Endodermal cell (in vitro differentiated cells): ENCODE measurements around the gene ZNF423. TPM values are rescaled to one million over a fixed set of nuclear protein-coding genes. Genes with fewer than 3 reads are reported as not detected.
A peak's percentile ranks its signal among the peaks of the same experiment; 100 is the strongest.

Experiments used
- DNase-seq: peaks from one replicate; pipeline ENCODE4 v3.0.0-alpha.2; 2017
- H3K27ac ChIP-seq: 2 replicates; pipeline ENCODE4 v1.5.1; 2013; ENCODE audit warnings: mild to moderate bottlenecking, low read depth, low read length, moderate library complexity
- H3K27me3 ChIP-seq: 2 replicates; pipeline ENCODE4 v1.6.1; 2013; ENCODE audit warnings: mild to moderate bottlenecking, low read length, moderate library complexity; ENCODE audit not compliant: insufficient read depth, control insufficient read depth, poor library complexity, severe bottlenecking
- H3K36me3 ChIP-seq: 2 replicates; pipeline ENCODE4 v1.7.0; 2013; ENCODE audit warnings: mild to moderate bottlenecking, low read length, moderate library complexity; ENCODE audit not compliant: control insufficient read depth, insufficient read depth
- H3K4me1 ChIP-seq: one replicate; pipeline ENCODE4 v1.7.0; 2013; ENCODE audit warnings: low read length; ENCODE audit not compliant: control insufficient read depth, insufficient read depth
- H3K4me3 ChIP-seq: 2 replicates; pipeline ENCODE4 v1.5.1; 2013; ENCODE audit warnings: mild to moderate bottlenecking, low read length, moderate library complexity
- H3K9ac ChIP-seq: 2 replicates; pipeline ENCODE4 v1.6.1; 2013; ENCODE audit warnings: mild to moderate bottlenecking, low read length, moderate library complexity; ENCODE audit not compliant: poor library complexity, severe bottlenecking; ENCODE audit errors: extremely low read depth
- H3K9me3 ChIP-seq: 2 replicates; pipeline ENCODE4 v1.6.1; 2013; ENCODE audit warnings: mild to moderate bottlenecking, low read length, moderate library complexity; ENCODE audit not compliant: control insufficient read depth
- H3K27ac Mint-ChIP-seq: 2 replicates; pipeline ENCODE4 v1.8.0; 2020; ENCODE audit warnings: mixed read lengths
- H3K27me3 Mint-ChIP-seq: 2 replicates; pipeline ENCODE4 v1.8.0; 2021; ENCODE audit warnings: mild to moderate bottlenecking, mixed read lengths; ENCODE audit not compliant: insufficient read depth
- H3K36me3 Mint-ChIP-seq: 2 replicates; pipeline ENCODE4 v1.8.0; 2020; ENCODE audit warnings: low read depth, mixed read lengths
- H3K4me1 Mint-ChIP-seq: 2 replicates; pipeline ENCODE4 v1.8.0; 2020; ENCODE audit warnings: mixed read lengths
- H3K4me3 Mint-ChIP-seq: 2 replicates; pipeline ENCODE4 v1.8.0; 2020; ENCODE audit warnings: mild to moderate bottlenecking, moderate library complexity, mixed read lengths
- H3K9me3 Mint-ChIP-seq: 2 replicates; pipeline ENCODE4 v1.8.0; 2020; ENCODE audit warnings: mild to moderate bottlenecking, mixed read lengths
- CTCF ChIP-seq: fragments of 200-600 bp; sonication (generic); conservative IDR thresholded peaks from 2 replicates; pipeline ENCODE4 v1.5.0; 2021; ENCODE audit warnings: antibody characterized with exemption, mild to moderate bottlenecking
- WGBS, 2 experiments: methylation state at CpG; one replicate each; pipeline versions ENCODE4 v1.1.5 to v1.1.7; 2013; ENCODE audit warnings: missing lambda C conversion rate in 2 of 2, mixed read lengths in 1 of 2; ENCODE audit not compliant: insufficient coverage in 1 of 2, insufficient read length in 1 of 2; 5-methylcytosine and 5-hydroxymethylcytosine counted together
- total RNA-seq, 2 donors: library from RNA; stranded (reverse); fragmentation: NEBNext Ultra II Directional in 1 of 2; extraction: Animal tissue kit (Norgen Biotek cat#: 25700) in 1 of 2; gene quantifications; 2 replicates in 1 of 2; 3 replicates in 1 of 2; pipeline ENCODE4 v1.2.1, GENCODE V29; 2021

Gene ZNF423
- total RNA-seq, 2 donors from 2014 or later: 30.3 to 41.9 TPM

- Histone ChIP-seq H3K27ac (peak overlapping the region; percentile 57), H3K9me3 (no peaks in the 10 kb centered on the region), H3K4me3 (no peak overlapping the region), H3K4me1 (peaks cover 7% of the 10 kb centered on the region), H3K27me3 (no peaks in the 10 kb centered on the region), H3K36me3 (no peaks in the 10 kb centered on the region), H3K9ac (no peak overlapping the region)
- no peak overlapping the region for H3K4me3 Mint-ChIP-seq
- WGBS, 2 experiments: 93% methylated on average over 8 to 15 of the region's 15 CpGs
- no peak for DNase-seq
- H3K4me1 Mint-ChIP-seq: peaks cover 26% of the 10 kb centered on the region
- H3K27me3 Mint-ChIP-seq: no peaks in the 10 kb centered on the region
- H3K27ac Mint-ChIP-seq: no peak overlapping the region
- no peak for TF ChIP-seq CTCF
- H3K9me3 Mint-ChIP-seq: no peaks in the 10 kb centered on the region
- H3K36me3 Mint-ChIP-seq: no peaks in the 10 kb centered on the region
These were observed 323.0 kb downstream of the ZNF423 start for GRCh38 chr16:49532873-49533272.

- no peaks in the 10 kb centered on the region for H3K36me3 Mint-ChIP-seq
- Histone ChIP-seq H3K4me1 (peaks cover 7% of the 10 kb centered on the region), H3K27me3 (no peaks in the 10 kb centered on the region), H3K4me3 (no peak overlapping the region), H3K36me3 (no peaks in the 10 kb centered on the region), H3K9ac (no peak overlapping the region), H3K27ac (peak overlapping the region; percentile 47), H3K9me3 (no peaks in the 10 kb centered on the region)
- no peak overlapping the region for H3K4me3 Mint-ChIP-seq
- peaks cover 26% of the 10 kb centered on the region for H3K4me1 Mint-ChIP-seq
- no peak overlapping the region for H3K27ac Mint-ChIP-seq
- 87 to 89% methylated on average over 15 to 22 of the region's 22 CpGs for WGBS, 2 experiments
- no peak for DNase-seq
- H3K9me3 Mint-ChIP-seq: no peaks in the 10 kb centered on the region
- no peaks in the 10 kb centered on the region for H3K27me3 Mint-ChIP-seq
- TF ChIP-seq CTCF: no peak
These were observed 323.7 kb downstream of the ZNF423 start for GRCh38 chr16:49531931-49532840.

- Mint-ChIP-seq H3K9me3 (no peaks in the 10 kb centered on the region), H3K27ac (peak overlapping the region; percentile 31), H3K36me3 (no peaks in the 10 kb centered on the region), H3K4me3 (no peak overlapping the region), H3K4me1 (peaks cover 26% of the 10 kb centered on the region), H3K27me3 (no peaks in the 10 kb centered on the region)
- TF ChIP-seq CTCF: no peak
- Histone ChIP-seq H3K4me1 (peaks cover 7% of the 10 kb centered on the region), H3K9ac (no peak overlapping the region), H3K27me3 (no peaks in the 10 kb centered on the region), H3K36me3 (no peaks in the 10 kb centered on the region), H3K9me3 (no peaks in the 10 kb centered on the region), H3K27ac (no peak overlapping the region), H3K4me3 (no peak overlapping the region)
- WGBS, 2 experiments: 81 to 95% methylated on average over 2 to 3 of the region's 3 CpGs
- DNase-seq: no peak
These were observed 324.5 kb downstream of the ZNF423 start for GRCh38 chr16:49531425-49531824.
